SK-N-SH treated with all-trans-retinoic acid at 6 μM for 48 hours (cell line): ENCODE measurements around the gene FOXG1.

ENCODE experiments used
- ATAC-seq: fragments of 200-7000 bp; cut with Tn5 transposase; 3 replicates; pipeline ENCODE4 v1.9.1; 2020; ENCODE audit warnings: mild to moderate bottlenecking, moderate library complexity
- BACH2 ChIP-seq: fragments of 250-450 bp; sonication (Bioruptor Pico); IDR thresholded peaks from 2 replicates; pipeline ENCODE4 v1.9.0; 2021; ENCODE audit warnings: mild to moderate bottlenecking, borderline replicate concordance
- CREB5 ChIP-seq: fragments of 250-450 bp; sonication (Bioruptor Pico); IDR thresholded peaks from 2 replicates; pipeline ENCODE4 v1.5.1; 2020; ENCODE audit warnings: low read depth, mild to moderate bottlenecking, moderate library complexity
- CSDC2 ChIP-seq: fragments of 250-450 bp; sonication (Bioruptor Pico); IDR thresholded peaks from 2 replicates; pipeline ENCODE4 v1.5.0; 2020; ENCODE audit warnings: mild to moderate bottlenecking, moderate library complexity
- CSRNP3 ChIP-seq: fragments of 250-450 bp; sonication (Bioruptor Pico); IDR thresholded peaks from 2 replicates; pipeline ENCODE4 v1.5.1; 2021; ENCODE audit warnings: mild to moderate bottlenecking, moderate library complexity
- ESRRG ChIP-seq: fragments of 250-450 bp; sonication (Bioruptor Pico); IDR thresholded peaks from 2 replicates; pipeline ENCODE4 v1.6.1; 2021; ENCODE audit warnings: mild to moderate bottlenecking
- GLIS3 ChIP-seq: fragments of 250-450 bp; sonication (Bioruptor Pico); IDR thresholded peaks from 2 replicates; pipeline ENCODE4 v1.5.0; 2020; ENCODE audit warnings: mild to moderate bottlenecking, moderate library complexity
- ISL1 ChIP-seq: fragments of 250-450 bp; sonication (Bioruptor Pico); IDR thresholded peaks from 2 replicates; pipeline ENCODE4 v2.1.2; 2022; ENCODE audit warnings: mild to moderate bottlenecking, moderate library complexity
- OSR1 ChIP-seq: fragments of 250-450 bp; sonication (Bioruptor Pico); IDR thresholded peaks from 2 replicates; pipeline ENCODE4 v1.8.0; 2022; ENCODE audit warnings: moderate library complexity, mild to moderate bottlenecking, inconsistent platforms
- PATZ1 ChIP-seq: fragments of 250-450 bp; sonication (Bioruptor Pico); IDR thresholded peaks from 2 replicates; pipeline ENCODE4 v1.8.0; 2020; ENCODE audit warnings: mild to moderate bottlenecking, moderate library complexity, borderline replicate concordance
- POU6F1 ChIP-seq: fragments of 250-450 bp; sonication (Bioruptor Pico); IDR thresholded peaks from 2 replicates; pipeline ENCODE4 v1.8.0; 2021; ENCODE audit warnings: low read depth, mild to moderate bottlenecking, moderate library complexity, borderline replicate concordance
- PPARA ChIP-seq: fragments of 250-450 bp; sonication (Bioruptor Pico); IDR thresholded peaks from 2 replicates; pipeline ENCODE4 v1.5.0; 2020; ENCODE audit warnings: mild to moderate bottlenecking, borderline replicate concordance
- RARB ChIP-seq: fragments of 250-450 bp; sonication (Bioruptor Pico); IDR thresholded peaks from 2 replicates; pipeline ENCODE4 v1.8.0; 2021; ENCODE audit warnings: mild to moderate bottlenecking, moderate library complexity
- SNAI2 ChIP-seq: fragments of 250-450 bp; sonication (Bioruptor Pico); IDR thresholded peaks from 2 replicates; pipeline ENCODE4 v1.5.0; 2020; ENCODE audit warnings: mild to moderate bottlenecking, moderate library complexity
- TOX ChIP-seq: fragments of 250-450 bp; sonication (Bioruptor Pico); IDR thresholded peaks from 2 replicates; pipeline ENCODE4 v1.8.0; 2021; ENCODE audit warnings: mild to moderate bottlenecking, moderate library complexity, borderline replicate concordance
- TSHZ2 ChIP-seq: fragments of 250-450 bp; sonication (Bioruptor Pico); IDR thresholded peaks from 2 replicates; pipeline ENCODE4 v1.5.0; 2020; ENCODE audit warnings: mild to moderate bottlenecking, moderate library complexity
- ZC3H10 ChIP-seq: fragments of 250-450 bp; sonication (Bioruptor Pico); IDR thresholded peaks from 2 replicates; pipeline ENCODE4 v1.5.1; 2021; ENCODE audit warnings: mild to moderate bottlenecking, moderate library complexity
- ZFP3 ChIP-seq: fragments of 250-450 bp; sonication (Bioruptor Pico); IDR thresholded peaks from 2 replicates; pipeline ENCODE4 v1.5.0; 2020; ENCODE audit warnings: mild to moderate bottlenecking, moderate library complexity
- ZNF565 ChIP-seq: fragments of 450-650 bp; formaldehyde crosslinking; conservative IDR thresholded peaks from 2 replicates; pipeline ENCODE4 v1.5.0; 2020; ENCODE audit warnings: low read depth, mild to moderate bottlenecking, moderate library complexity
- ZNF70 ChIP-seq: fragments of 450-650 bp; formaldehyde crosslinking; IDR thresholded peaks from 2 replicates; pipeline ENCODE4 v1.5.0; 2020; ENCODE audit warnings: mild to moderate bottlenecking, moderate library complexity
- ZNF8 ChIP-seq: fragments of 450-650 bp; formaldehyde crosslinking; IDR thresholded peaks from 2 replicates; pipeline ENCODE4 v1.5.0; 2020; ENCODE audit warnings: mild to moderate bottlenecking, moderate library complexity

Gene FOXG1

GRCh38 chr14:28772613-28773012 is 6.0 kb downstream of the FOXG1 start:
- TF ChIP-seq GLIS3 (CRISPR knock-in tag), result no peak
- no peak for TF ChIP-seq OSR1 (CRISPR knock-in tag)
- TF ChIP-seq PATZ1 (CRISPR knock-in tag), result no peak
- TF ChIP-seq RARB, result no peak
- no peak for TF ChIP-seq ZC3H10 (CRISPR knock-in tag)
- no peak for TF ChIP-seq ZNF8
- TF ChIP-seq POU6F1 (CRISPR knock-in tag), result no peak
- TF ChIP-seq ISL1 (CRISPR knock-in tag), result no peak
- no peak for TF ChIP-seq TSHZ2 (CRISPR knock-in tag)
- TF ChIP-seq CREB5 (CRISPR knock-in tag), result no peak
- no peak for TF ChIP-seq TOX (CRISPR knock-in tag)
- TF ChIP-seq CSRNP3 (CRISPR knock-in tag), result no peak
- no peak for TF ChIP-seq ESRRG (CRISPR knock-in tag)
- no peak for TF ChIP-seq ZNF565 (CRISPR knock-in tag)
- ATAC-seq, result no peak

GRCh38 chr14:28773176-28773575 is 6.6 kb downstream of the FOXG1 start:
- no peak for TF ChIP-seq CSDC2 (CRISPR knock-in tag)
- no peak for TF ChIP-seq SNAI2 (CRISPR knock-in tag)
- TF ChIP-seq PATZ1 (CRISPR knock-in tag), result no peak
- TF ChIP-seq ZNF70, result no peak
- TF ChIP-seq ZC3H10 (CRISPR knock-in tag), result no peak
- no peak for TF ChIP-seq ISL1 (CRISPR knock-in tag)
- no peak for TF ChIP-seq PPARA
- no peak for TF ChIP-seq GLIS3 (CRISPR knock-in tag)
- no peak for TF ChIP-seq ZFP3
- TF ChIP-seq BACH2 (CRISPR knock-in tag), result no peak
- ATAC-seq, result no peak
